OCI-LY3 (cell line): ENCODE results near the gene VOPP1.

Experiments used
- EZH2phosphoT487 ChIP-seq: fragments of 200-600 bp; shearing (Covaris generic); IDR thresholded peaks from 2 replicates; pipeline ENCODE4 v1.6.1; 2018; ENCODE audit warnings: antibody characterized with exemption, mixed run types, low read depth
- TF ChIP-seq, protein P1 (sequence below): fragments of 200-600, 300-600 bp; sonication (generic); IDR thresholded peaks from 2 replicates; pipeline ENCODE4 v1.5.1; 2014; ENCODE audit warnings: antibody characterized with exemption, low read length, low read depth

DNA sequence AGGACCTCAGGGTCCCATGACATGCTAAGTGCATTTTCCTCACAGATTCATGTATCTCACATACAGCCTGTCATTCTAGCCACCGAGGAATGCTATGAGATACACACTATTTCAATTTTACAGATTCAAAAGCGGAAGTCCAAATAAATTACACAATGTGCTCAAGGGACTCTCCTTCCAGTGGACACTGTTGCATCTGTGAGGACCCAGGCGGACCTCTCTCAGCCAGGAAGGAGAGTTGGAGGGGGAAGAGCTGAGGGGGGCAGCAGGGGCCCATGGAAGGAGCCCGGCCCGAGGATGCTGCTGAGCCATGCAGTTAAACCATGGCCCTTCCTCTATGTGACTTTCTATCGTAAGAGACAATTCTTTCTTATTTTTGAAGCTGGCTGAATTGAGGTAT lies 93.6 kb downstream of the VOPP1 start:
- TF ChIP-seq, protein P1, sequence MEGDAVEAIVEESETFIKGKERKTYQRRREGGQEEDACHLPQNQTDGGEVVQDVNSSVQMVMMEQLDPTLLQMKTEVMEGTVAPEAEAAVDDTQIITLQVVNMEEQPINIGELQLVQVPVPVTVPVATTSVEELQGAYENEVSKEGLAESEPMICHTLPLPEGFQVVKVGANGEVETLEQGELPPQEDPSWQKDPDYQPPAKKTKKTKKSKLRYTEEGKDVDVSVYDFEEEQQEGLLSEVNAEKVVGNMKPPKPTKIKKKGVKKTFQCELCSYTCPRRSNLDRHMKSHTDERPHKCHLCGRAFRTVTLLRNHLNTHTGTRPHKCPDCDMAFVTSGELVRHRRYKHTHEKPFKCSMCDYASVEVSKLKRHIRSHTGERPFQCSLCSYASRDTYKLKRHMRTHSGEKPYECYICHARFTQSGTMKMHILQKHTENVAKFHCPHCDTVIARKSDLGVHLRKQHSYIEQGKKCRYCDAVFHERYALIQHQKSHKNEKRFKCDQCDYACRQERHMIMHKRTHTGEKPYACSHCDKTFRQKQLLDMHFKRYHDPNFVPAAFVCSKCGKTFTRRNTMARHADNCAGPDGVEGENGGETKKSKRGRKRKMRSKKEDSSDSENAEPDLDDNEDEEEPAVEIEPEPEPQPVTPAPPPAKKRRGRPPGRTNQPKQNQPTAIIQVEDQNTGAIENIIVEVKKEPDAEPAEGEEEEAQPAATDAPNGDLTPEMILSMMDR: no peak
- TF ChIP-seq EZH2phosphoT487: no peak
